ENCODE data around the gene CLRN1.

CLRN1 gene, protein sequence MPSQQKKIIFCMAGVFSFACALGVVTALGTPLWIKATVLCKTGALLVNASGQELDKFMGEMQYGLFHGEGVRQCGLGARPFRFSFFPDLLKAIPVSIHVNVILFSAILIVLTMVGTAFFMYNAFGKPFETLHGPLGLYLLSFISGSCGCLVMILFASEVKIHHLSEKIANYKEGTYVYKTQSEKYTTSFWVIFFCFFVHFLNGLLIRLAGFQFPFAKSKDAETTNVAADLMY

GRCh38 chr3:150972366-150973071, at the start of gene CLRN1:
Gene CLRN1, minus strand, starts transcription at chr3:150972727. Its CDS starts 19 bp downstream, at chr3:150972708.
- no peak for ATAC-seq
- no peak for TF ChIP-seq BACH2 (CRISPR knock-in tag; IDR thresholded peaks at IDR 0.05; ENCODE audit: borderline replicate concordance)
- TF ChIP-seq TSHZ2 (CRISPR knock-in tag; IDR thresholded peaks at IDR 0.05) = no peak
- no peak for TF ChIP-seq CSRNP3 (CRISPR knock-in tag; IDR thresholded peaks at IDR 0.05)
- no peak for TF ChIP-seq ESRRG (CRISPR knock-in tag; IDR thresholded peaks at IDR 0.05)
- no peak for TF ChIP-seq ARNTL (CRISPR knock-in tag; IDR thresholded peaks at IDR 0.05; ENCODE audit: borderline replicate concordance, low read depth)
- TF ChIP-seq ZFP30 (CRISPR knock-in tag; IDR thresholded peaks at IDR 0.05) = no peak
- no peak for TF ChIP-seq TCF4 (CRISPR knock-in tag; IDR thresholded peaks at IDR 0.05; ENCODE audit: borderline replicate concordance)

- TF ChIP-seq ZNF70 (CRISPR knock-in tag; IDR thresholded peaks at IDR 0.05) (no peak), ARNTL (CRISPR knock-in tag; IDR thresholded peaks at IDR 0.05; ENCODE audit: borderline replicate concordance, low read depth) (no peak), ZNF8 (CRISPR knock-in tag; IDR thresholded peaks at IDR 0.05) (no peak), CSDC2 (CRISPR knock-in tag; IDR thresholded peaks at IDR 0.05) (no peak), ZC3H10 (CRISPR knock-in tag; IDR thresholded peaks at IDR 0.05) (no peak), PATZ1 (CRISPR knock-in tag; IDR thresholded peaks at IDR 0.05; ENCODE audit: borderline replicate concordance) (no peak), ZFP30 (CRISPR knock-in tag; IDR thresholded peaks at IDR 0.05) (no peak), RARB (CRISPR knock-in tag; IDR thresholded peaks at IDR 0.05) (no peak), ZFP3 (CRISPR knock-in tag; IDR thresholded peaks at IDR 0.05) (no peak)
- TF ChIP-seq, protein P1, sequence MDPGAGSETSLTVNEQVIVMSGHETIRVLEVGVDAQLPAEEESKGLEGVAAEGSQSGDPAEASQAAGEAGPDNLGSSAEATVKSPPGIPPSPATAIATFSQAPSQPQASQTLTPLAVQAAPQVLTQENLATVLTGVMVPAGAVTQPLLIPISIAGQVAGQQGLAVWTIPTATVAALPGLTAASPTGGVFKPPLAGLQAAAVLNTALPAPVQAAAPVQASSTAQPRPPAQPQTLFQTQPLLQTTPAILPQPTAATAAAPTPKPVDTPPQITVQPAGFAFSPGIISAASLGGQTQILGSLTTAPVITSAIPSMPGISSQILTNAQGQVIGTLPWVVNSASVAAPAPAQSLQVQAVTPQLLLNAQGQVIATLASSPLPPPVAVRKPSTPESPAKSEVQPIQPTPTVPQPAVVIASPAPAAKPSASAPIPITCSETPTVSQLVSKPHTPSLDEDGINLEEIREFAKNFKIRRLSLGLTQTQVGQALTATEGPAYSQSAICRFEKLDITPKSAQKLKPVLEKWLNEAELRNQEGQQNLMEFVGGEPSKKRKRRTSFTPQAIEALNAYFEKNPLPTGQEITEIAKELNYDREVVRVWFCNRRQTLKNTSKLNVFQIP (CRISPR knock-in tag; IDR thresholded peaks at IDR 0.05; ENCODE audit: borderline replicate concordance, low read depth) = no peak
- ATAC-seq = no peak
Measured at GRCh38 chr3:151016478-151016795, 43.9 kb upstream of the CLRN1 start.

DNA sequence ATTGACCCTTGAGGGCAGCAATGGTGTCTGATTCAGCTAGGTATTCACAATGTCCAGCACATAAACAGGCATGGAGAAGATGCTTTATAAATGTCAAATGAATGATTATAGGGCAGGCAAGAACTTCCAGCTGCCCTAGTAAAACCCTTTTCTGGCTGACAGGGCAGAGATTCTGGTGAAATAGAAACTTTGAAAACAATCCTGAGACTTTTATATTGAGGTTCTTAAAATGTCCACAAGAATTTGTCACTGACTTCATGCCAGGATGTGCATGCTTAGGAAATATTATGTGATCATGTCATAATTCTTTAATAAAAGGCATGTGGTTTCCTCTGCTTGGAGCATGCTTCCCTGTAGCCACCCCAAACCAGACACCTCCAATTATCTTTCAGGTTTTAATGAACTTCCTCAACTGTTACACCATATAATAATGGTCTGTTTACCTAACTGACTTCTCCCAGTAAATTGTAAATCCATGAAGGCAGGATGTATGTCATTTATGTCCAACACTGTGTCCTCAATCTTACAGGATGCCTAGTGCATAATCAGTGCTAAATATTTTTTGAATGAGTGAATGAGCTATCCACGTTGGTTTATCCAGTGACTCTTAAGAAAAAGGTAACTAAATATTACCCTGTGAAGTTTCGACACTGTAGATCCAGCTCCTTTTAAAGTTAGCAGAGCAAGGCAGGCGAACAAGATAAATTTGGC, 43.4 kb upstream of the CLRN1 start:
- no peak for ATAC-seq
- TF ChIP-seq TCF4 (CRISPR knock-in tag; IDR thresholded peaks at IDR 0.05; ENCODE audit: borderline replicate concordance) (no peak), ZNF565 (CRISPR knock-in tag; conservative IDR thresholded peaks at IDR 0.05; ENCODE audit: low read depth) (no peak), ZNF70 (CRISPR knock-in tag; IDR thresholded peaks at IDR 0.05) (no peak), ESRRG (CRISPR knock-in tag; IDR thresholded peaks at IDR 0.05) (no peak), CSDC2 (CRISPR knock-in tag; IDR thresholded peaks at IDR 0.05) (no peak), ZC3H10 (CRISPR knock-in tag; IDR thresholded peaks at IDR 0.05) (no peak), RARB (CRISPR knock-in tag; IDR thresholded peaks at IDR 0.05) (no peak), PPARA (CRISPR knock-in tag; IDR thresholded peaks at IDR 0.05; ENCODE audit: borderline replicate concordance) (no peak), ZFP30 (CRISPR knock-in tag; IDR thresholded peaks at IDR 0.05) (no peak), CREB5 (CRISPR knock-in tag; IDR thresholded peaks at IDR 0.05; ENCODE audit: low read depth) (no peak), GLIS3 (CRISPR knock-in tag; IDR thresholded peaks at IDR 0.05) (no peak), ZNF8 (CRISPR knock-in tag; IDR thresholded peaks at IDR 0.05) (no peak)

All from SK-N-SH treated with all-trans-retinoic acid at 6 μM for 48 hours (cell line).